22Rv1 (cell line): ENCODE results near the gene CBLN3.
"Not testable (repeated sequence)": the region's sequence is repeated elsewhere in the genome, so short reads cannot be mapped to it uniquely, and the experiment has no call there.

ENCODE experiments used
- H3K27ac ChIP-seq: fragments of 450-650 bp; 2 replicates; pipeline ENCODE4 v1.5.1; 2017
- CTCF ChIP-seq: fragments of 450-650 bp; IDR thresholded peaks from 2 replicates; pipeline ENCODE4 v1.5.1; 2017; ENCODE audit warnings: mild to moderate bottlenecking
- ZFX ChIP-seq: fragments of 450-650 bp; IDR thresholded peaks from 2 replicates; pipeline ENCODE4 v1.6.1; 2017; ENCODE audit warnings: antibody characterized with exemption, borderline replicate concordance

CBLN3 gene

GRCh38 chr14:24463017-24463883 lies 33.8 kb upstream of the CBLN3 start:
- TF ChIP-seq ZFX (no peak), CTCF (no peak)
- H3K27ac ChIP-seq: no peak overlapping the region

DNA sequence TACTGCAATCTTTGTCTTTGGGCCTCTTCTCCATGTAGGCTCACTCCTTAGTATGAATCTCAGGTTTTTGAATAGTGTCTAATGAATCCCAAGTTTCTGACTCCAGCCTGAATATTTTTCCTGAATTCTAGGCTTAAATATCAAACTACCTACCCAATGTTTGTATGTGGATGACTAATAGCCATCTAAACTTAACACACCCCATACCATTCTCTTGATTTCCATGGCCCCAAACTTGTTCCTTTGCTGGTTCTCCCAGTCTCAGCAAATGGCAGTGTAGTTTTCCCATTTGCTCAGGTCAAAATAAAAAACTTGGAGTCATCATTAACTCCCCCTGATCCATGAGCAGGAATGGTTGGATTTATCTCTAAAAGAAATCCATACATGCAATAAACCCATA lies 31.9 kb upstream of the CBLN3 start:
- TF ChIP-seq ZFX (no peak), CTCF (no peak)
- H3K27ac ChIP-seq: no peak overlapping the region

DNA sequence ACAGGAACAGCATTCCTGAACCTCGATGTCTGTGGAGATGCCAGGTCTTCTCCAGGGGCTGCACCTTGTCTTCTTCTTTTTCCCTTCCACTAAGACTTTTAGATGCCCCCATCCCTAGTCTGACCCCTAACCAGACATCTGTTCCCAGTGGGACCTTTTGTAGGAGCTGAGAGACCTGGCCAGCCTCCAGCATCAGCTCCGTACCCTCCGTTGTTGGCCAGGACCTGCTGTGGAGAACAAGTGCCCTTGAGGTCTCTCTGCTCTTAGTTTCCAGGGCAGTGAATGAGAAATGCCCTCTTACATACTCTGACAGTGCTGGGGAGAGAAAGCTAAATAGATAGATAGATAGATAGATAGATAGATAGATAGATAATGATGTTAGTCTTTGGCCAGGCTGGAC lies 29.9 kb upstream of the CBLN3 start:
- no peak overlapping the region for H3K27ac ChIP-seq
- TF ChIP-seq CTCF (no peak), ZFX (no peak)

DNA sequence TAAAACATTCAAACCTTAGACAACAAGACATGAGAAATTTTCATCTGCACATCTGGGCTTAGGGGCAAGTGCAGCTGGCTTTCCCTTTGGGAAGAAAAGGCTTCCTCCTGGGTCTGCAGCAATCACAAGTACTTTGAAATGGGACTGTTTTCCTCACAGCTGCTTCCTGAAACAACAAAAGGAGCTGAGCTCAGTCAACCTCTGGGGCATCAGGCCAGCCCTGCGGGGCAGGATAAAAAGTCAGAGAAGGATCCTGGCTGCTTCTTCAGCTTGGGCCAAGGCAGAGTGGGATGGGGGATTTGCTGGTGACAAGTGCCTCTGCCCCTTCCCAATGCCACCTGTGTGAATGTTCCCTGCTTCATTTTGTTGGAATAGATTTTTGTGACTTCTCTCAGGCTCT lies 29.3 kb upstream of the CBLN3 start:
- TF ChIP-seq CTCF (no peak), ZFX (no peak)
- no peak overlapping the region for H3K27ac ChIP-seq

DNA sequence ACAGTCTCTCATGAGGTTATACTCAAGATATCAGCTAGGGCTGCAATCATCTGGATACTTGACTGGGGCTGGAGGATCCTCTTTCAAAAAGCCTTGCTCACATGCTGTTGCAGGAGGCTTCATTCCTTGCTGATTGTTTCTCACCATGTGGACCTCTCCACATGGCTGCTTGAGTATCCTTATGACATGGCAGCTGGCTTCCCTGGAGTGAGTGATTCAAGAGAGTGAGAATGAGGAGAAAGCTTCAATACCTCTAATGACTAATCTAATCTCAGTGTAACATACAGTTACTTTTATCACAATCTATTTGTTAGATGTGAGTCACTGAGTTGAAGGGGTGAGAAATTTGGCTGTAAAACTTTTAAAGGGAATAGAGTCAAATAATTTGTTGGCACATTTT lies 27.5 kb upstream of the CBLN3 start:
- no peak overlapping the region for H3K27ac ChIP-seq
- TF ChIP-seq CTCF: no peak
- no peak for TF ChIP-seq ZFX

DNA sequence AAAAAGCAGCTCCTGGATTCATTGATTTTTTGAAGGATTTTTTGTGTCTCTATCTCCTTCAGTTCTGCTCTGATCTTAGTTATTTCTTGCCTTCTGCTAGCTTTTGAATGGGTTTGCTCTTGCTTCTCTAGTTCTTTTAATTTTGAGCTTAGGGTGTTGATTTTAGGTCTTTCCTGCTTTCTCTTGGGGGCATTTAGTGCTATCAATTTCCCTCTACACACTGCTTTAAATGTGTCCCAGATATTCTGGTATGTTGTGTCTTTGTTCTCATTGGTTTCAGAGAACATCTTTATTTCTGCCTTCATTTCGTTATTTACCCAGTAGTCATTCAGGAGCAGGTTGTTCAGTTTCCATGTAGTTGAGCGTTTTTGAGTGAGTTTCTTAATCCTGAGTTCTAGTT lies 21.4 kb upstream of the CBLN3 start:
- not testable (repeated sequence) for H3K27ac ChIP-seq

GRCh38 chr14:24443053-24443665 lies 13.7 kb upstream of the CBLN3 start:
- H3K27ac ChIP-seq: peak overlapping the region; percentile 100
- TF ChIP-seq ZFX: no peak
- no peak for TF ChIP-seq CTCF
